ENCODE data around the gene TSSK1B.

GRCh38 chr5:113437111-113437510 is 2.3 kb upstream of the TSSK1B start:
- TF ChIP-seq POLR2A (IDR thresholded peaks at IDR 0.05): no peak
- TF ChIP-seq CTCF (IDR thresholded peaks at IDR 0.05): no peak

All from testis (tissue), 2 donors.